Gastroesophageal sphincter (tissue), 4 donors: ENCODE data around the gene ULK3. TPM values are rescaled to one million over a fixed set of nuclear protein-coding genes. Genes with fewer than 3 reads are reported as not detected.
A peak's percentile ranks its signal among the peaks of the same experiment; 100 is the strongest.

Experiments used
- ATAC-seq: fragments of 150-250 bp; one replicate; pipeline ENCODE4 v1.9.1; 2016; ENCODE audit warnings: mild to moderate bottlenecking, moderate library complexity
- H3K27ac ChIP-seq, 4 donors: fragments of 200-600 bp; sonication (generic) in 3 of 4; 1 replicate in 3 of 4; 2 replicates in 1 of 4; pipeline ENCODE4 v1.5.1; 2016 to 2019
- H3K27me3 ChIP-seq: fragments of 200-600 bp; sonication (generic); one replicate; pipeline ENCODE4 v1.5.1; 2019
- H3K36me3 ChIP-seq, 2 donors: fragments of 200-600 bp; sonication (generic); one replicate each; pipeline ENCODE4 v1.5.1; 2019; ENCODE audit warnings: control low read depth in 1 of 2
- H3K4me1 ChIP-seq, 3 donors: fragments of 200-600 bp; sonication (generic); 1 replicate in 2 of 3; 2 replicates in 1 of 3; pipeline ENCODE4 v1.5.1; 2016 to 2019; ENCODE audit warnings: control low read depth in 2 of 3
- H3K4me3 ChIP-seq, 2 donors: fragments of 200-600 bp; sonication (generic); one replicate each; pipeline ENCODE4 v1.5.1; 2019; ENCODE audit warnings: mild to moderate bottlenecking in 1 of 2, moderate library complexity in 1 of 2
- H3K9me3 ChIP-seq, 3 donors: fragments of 200-600 bp; sonication (generic); one replicate each; pipeline ENCODE4 v1.5.1; 2017 to 2019; ENCODE audit warnings: control low read depth in 2 of 3
- EP300 ChIP-seq: sonication (generic); formaldehyde crosslinking; IDR thresholded peaks from one replicate; pipeline ENCODE4 v1.6.1; 2017; ENCODE audit warnings: antibody characterized with exemption, mild to moderate bottlenecking
- POLR2A ChIP-seq, 2 donors: fragments of 450-650 bp; IDR thresholded peaks; one replicate each; pipeline ENCODE4 v1.6.1; 2017; ENCODE audit warnings: antibody characterized with exemption in 2 of 2, mild to moderate bottlenecking in 2 of 2, moderate library complexity in 1 of 2
- POLR2AphosphoS5 ChIP-seq: sonication (generic); formaldehyde crosslinking; IDR thresholded peaks from one replicate; pipeline ENCODE4 v1.6.1; 2017; ENCODE audit warnings: antibody characterized with exemption
- WGBS, 2 donors: methylation state at CpG; one replicate each; pipeline ENCODE4 v1.1.5; 2018; ENCODE audit warnings: low coverage in 1 of 2; 5-methylcytosine and 5-hydroxymethylcytosine counted together
- total RNA-seq, 4 donors: library from RNA; depleted of rRNA; stranded (reverse); fragments of >200 nt; gene quantifications; one replicate each; pipeline ENCODE4 v1.1.0, GENCODE V29; 2016
- TF ChIP-seq, protein P1 (sequence below), 4 experiments: fragments of 200-600 bp in 2 of 4; fragments of 450-650 bp in 2 of 4; sonication (generic) in 1 of 4; IDR thresholded peaks; one replicate each; pipeline ENCODE4 v1.5.1; 2017 to 2019; ENCODE audit warnings: antibody characterized with exemption in 4 of 4, mild to moderate bottlenecking in 2 of 4, moderate library complexity in 2 of 4

The ULK3 gene, protein sequence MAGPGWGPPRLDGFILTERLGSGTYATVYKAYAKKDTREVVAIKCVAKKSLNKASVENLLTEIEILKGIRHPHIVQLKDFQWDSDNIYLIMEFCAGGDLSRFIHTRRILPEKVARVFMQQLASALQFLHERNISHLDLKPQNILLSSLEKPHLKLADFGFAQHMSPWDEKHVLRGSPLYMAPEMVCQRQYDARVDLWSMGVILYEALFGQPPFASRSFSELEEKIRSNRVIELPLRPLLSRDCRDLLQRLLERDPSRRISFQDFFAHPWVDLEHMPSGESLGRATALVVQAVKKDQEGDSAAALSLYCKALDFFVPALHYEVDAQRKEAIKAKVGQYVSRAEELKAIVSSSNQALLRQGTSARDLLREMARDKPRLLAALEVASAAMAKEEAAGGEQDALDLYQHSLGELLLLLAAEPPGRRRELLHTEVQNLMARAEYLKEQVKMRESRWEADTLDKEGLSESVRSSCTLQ
- 10 to 100 TPM; 26.4 to 51.8 (median 32.7) TPM for total RNA-seq

DNA sequence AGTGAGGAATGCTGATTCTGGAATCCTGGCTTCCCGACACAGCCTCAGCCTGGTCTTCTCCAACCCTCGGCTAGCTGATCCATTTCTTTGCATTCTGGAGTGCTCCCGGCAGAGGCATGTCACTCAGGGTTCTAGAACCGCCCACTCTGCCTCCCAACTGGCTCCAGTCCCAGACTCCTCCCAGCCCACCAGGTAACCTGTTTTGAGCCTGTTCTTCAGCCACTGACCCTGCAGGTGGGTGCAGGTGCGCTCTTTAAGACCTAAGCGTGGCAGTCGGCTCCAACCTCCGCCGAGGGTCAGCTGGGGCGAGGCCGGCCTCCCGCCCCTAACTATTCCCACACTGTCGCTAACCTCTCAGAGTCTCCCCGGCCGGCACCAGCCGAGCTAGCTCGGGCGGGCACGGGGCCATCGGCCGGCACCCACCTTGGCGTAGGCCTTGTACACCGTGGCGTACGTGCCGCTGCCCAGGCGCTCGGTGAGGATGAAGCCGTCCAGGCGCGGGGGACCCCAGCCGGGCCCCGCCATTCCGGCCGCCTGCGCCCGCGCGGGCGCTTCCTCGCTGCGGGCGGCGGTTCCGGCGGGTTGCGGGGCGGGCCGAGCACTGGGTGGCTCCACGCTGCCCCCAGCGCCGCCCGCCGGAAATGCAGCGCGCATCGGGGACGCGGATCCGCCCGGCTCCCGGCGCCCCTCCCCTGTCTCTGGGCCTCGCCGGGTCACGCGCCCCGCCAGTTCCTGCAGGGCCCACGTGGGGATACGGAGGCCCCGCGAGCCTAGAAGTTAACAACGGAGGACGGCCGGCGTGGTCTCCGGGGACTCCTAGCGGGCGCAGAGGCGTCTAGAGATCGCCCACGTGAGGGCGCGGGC is at the start of gene ULK3:
Gene ULK3 (minus strand): TSS at position 576 of the 864 bp plus-strand sequence. CDS start 51 bp downstream, at position 525.
- Histone ChIP-seq H3K36me3 (peaks cover 0 to 72% of the 10 kb centered on the region in 2 donors), H3K4me3 (peak within 1 kb of the TSS; percentile 88 to 98), H3K27me3 (no peaks in the 10 kb centered on the region), H3K4me1 (peaks cover 0 to 43% (median 21%) of the 10 kb centered on the region in 3 donors), H3K27ac (peak within 1 kb of the TSS; percentile 29 to 95 (median 88)), H3K9me3 (no peaks in the 10 kb centered on the region)
- WGBS, 2 donors, result 0 to 2% methylated on average over 1 to 11 of the region's 84 CpGs
- ATAC-seq, result peak; percentile 94
- TF ChIP-seq POLR2A (IDR thresholded peaks at IDR 0.05), result peak; percentile 50 to 82
- TF ChIP-seq, protein P1, sequence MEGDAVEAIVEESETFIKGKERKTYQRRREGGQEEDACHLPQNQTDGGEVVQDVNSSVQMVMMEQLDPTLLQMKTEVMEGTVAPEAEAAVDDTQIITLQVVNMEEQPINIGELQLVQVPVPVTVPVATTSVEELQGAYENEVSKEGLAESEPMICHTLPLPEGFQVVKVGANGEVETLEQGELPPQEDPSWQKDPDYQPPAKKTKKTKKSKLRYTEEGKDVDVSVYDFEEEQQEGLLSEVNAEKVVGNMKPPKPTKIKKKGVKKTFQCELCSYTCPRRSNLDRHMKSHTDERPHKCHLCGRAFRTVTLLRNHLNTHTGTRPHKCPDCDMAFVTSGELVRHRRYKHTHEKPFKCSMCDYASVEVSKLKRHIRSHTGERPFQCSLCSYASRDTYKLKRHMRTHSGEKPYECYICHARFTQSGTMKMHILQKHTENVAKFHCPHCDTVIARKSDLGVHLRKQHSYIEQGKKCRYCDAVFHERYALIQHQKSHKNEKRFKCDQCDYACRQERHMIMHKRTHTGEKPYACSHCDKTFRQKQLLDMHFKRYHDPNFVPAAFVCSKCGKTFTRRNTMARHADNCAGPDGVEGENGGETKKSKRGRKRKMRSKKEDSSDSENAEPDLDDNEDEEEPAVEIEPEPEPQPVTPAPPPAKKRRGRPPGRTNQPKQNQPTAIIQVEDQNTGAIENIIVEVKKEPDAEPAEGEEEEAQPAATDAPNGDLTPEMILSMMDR (IDR thresholded peaks at IDR 0.05), result peak in 3 of 4 experiments; percentile 79 to 96 (median 91)
- no peak for TF ChIP-seq EP300
- peak; percentile 63 for TF ChIP-seq POLR2AphosphoS5

DNA sequence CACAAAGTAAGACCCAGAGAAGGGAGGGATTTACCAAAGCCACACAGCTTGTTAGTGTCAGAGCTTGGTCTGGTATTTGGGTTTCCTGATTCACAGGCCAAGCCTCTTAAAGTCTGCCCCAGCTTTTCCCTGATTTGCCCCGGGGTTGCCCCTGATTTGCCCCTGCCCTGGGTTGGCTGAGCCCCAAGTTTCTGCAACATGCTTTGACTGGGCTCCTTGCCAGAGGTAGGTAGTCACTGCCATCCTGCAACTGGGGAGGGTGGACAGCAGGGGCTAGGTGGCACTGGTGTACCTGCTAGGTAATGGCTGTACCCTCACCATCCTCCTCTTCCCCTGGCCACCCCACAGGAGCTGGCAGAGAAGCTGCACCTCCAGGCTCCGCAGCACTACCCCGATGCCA is 49.4 kb upstream of the ULK3 start:
- no peak for TF ChIP-seq POLR2AphosphoS5
- TF ChIP-seq EP300, result no peak
- TF ChIP-seq, protein P1 (IDR thresholded peaks at IDR 0.05), result no peak
- TF ChIP-seq POLR2A (IDR thresholded peaks at IDR 0.05), result no peak
- ATAC-seq, result no peak
- Histone ChIP-seq H3K9me3 (no peaks in the 10 kb centered on the region), H3K27me3 (no peaks in the 10 kb centered on the region), H3K4me1 (peaks cover 0 to 29% (median 11%) of the 10 kb centered on the region in 3 donors), H3K36me3 (peaks cover 0 to 59% of the 10 kb centered on the region in 2 donors), H3K27ac (no peak overlapping the region), H3K4me3 (no peak overlapping the region)
- 100% methylated on average over 1 of the region's 3 CpGs; no CpG with 5 or more reads in 1 of the 2 donors for WGBS, 2 donors

DNA sequence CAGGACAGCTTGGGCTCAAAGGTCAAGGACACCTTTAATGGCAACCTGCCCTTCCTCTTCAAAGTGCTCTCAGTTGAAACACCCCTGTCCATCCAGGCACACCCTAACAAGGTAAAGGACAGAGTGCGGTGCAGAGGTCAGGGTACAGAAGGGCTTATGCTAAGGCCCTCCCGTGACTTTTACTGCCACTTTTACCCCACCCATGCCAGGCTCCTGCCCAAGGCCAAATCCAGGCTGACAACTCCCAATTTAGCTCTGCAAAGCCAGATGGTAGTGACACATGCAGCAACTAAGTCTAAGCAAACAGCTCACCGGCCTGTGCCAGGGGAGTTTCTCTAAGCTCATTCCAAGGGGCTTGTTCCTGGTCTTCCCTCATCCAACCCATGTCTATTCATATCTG is 48.5 kb upstream of the ULK3 start:
- ATAC-seq, result no peak
- Histone ChIP-seq H3K27me3 (no peaks in the 10 kb centered on the region), H3K4me3 (no peak overlapping the region), H3K9me3 (no peaks in the 10 kb centered on the region), H3K4me1 (peaks cover 0 to 29% (median 11%) of the 10 kb centered on the region in 3 donors), H3K36me3 (peaks cover 0 to 51% of the 10 kb centered on the region in 2 donors), H3K27ac (no peak overlapping the region)
- TF ChIP-seq, protein P1 (IDR thresholded peaks at IDR 0.05), result no peak
- TF ChIP-seq POLR2AphosphoS5 (no peak), POLR2A (IDR thresholded peaks at IDR 0.05) (no peak), EP300 (no peak)
- 86 to 88% methylated on average over 1 to 3 of the region's 3 CpGs for WGBS, 2 donors

DNA sequence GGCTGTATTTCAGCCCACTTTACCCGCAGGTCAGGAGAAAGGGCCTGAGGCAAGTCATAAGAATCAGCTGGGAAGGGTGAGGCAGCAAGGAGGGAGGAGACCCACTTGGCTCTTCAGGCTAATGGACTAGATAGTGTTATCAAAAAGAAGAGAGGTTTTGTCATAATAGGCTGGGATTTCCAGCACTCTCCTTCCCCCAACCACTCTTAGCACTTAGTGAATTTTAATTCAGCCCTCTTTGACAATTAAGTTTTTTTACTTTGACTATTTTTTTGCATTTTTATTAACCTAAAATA is 47.7 kb upstream of the ULK3 start:
- TF ChIP-seq POLR2AphosphoS5 (no peak), EP300 (no peak), POLR2A (IDR thresholded peaks at IDR 0.05) (no peak)
- TF ChIP-seq, protein P1 (IDR thresholded peaks at IDR 0.05), result no peak
- peak overlapping the region in 3 of 4 donors; percentile 84 to 89 (median 89) for H3K27ac ChIP-seq
- H3K9me3 ChIP-seq, result no peaks in the 10 kb centered on the region
- no peaks in the 10 kb centered on the region for H3K27me3 ChIP-seq
- WGBS, 2 donors, result 0% methylated on average over 1 of the region's 1 CpG; no CpG with 5 or more reads in 1 of the 2 donors
- ATAC-seq, result no peak
- H3K4me1 ChIP-seq, result peaks cover 0 to 29% (median 11%) of the 10 kb centered on the region in 3 donors
- H3K4me3 ChIP-seq, result peak overlapping the region; percentile 60 to 82
- peaks cover 0 to 42% of the 10 kb centered on the region in 2 donors for H3K36me3 ChIP-seq
